ENCODE results near the gene PLA2G4F. TPM values are rescaled to one million over a fixed set of nuclear protein-coding genes. Genes with fewer than 3 reads are reported as not detected.

PLA2G4F gene, protein sequence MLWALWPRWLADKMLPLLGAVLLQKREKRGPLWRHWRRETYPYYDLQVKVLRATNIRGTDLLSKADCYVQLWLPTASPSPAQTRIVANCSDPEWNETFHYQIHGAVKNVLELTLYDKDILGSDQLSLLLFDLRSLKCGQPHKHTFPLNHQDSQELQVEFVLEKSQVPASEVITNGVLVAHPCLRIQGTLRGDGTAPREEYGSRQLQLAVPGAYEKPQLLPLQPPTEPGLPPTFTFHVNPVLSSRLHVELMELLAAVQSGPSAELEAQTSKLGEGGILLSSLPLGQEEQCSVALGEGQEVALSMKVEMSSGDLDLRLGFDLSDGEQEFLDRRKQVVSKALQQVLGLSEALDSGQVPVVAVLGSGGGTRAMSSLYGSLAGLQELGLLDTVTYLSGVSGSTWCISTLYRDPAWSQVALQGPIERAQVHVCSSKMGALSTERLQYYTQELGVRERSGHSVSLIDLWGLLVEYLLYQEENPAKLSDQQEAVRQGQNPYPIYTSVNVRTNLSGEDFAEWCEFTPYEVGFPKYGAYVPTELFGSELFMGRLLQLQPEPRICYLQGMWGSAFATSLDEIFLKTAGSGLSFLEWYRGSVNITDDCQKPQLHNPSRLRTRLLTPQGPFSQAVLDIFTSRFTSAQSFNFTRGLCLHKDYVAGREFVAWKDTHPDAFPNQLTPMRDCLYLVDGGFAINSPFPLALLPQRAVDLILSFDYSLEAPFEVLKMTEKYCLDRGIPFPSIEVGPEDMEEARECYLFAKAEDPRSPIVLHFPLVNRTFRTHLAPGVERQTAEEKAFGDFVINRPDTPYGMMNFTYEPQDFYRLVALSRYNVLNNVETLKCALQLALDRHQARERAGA
- total RNA-seq, result 1 to 10 TPM in 2 of 3 donors, under 1 TPM in 1; under 0.01 to 2.0 (median 1.8) TPM

DNA sequence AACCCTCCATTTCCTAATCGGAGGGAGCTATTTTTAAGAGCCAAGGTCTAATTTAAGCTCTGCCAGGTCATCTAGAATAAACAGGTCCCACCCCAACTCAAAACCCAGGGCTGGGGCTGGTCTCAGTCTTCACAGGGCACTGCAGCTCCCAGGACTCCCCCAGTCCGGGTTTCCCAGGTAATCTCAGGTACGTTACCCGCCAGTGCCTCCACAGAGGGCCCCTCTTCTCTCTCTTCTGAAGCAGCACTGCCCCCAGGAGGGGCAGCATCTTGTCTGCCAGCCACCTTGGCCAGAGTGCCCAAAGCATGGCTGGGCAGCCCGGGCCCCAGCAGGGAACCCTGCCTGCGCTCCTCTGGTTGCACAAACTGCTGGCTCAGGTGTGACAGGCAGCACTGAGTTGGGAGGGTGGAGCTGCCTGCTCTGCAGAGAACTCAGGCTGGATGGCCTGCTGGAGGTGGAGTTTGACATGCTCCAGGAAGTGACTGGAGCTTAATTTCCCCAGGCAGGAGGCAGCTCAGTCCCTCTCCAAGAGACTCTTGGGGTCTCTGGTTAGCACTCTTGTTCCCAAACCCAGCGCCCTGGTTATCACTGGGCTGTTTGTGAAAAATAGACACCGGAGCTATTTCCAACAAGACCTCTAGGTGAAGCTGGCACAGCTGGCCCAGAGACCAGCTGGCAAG, at the start of gene PLA2G4F:
Gene PLA2G4F, minus strand, starts transcription at position 394 of the 680 bp plus-strand sequence. Its CDS starts 87 bp downstream, at position 307.
- intact Hi-C loops (cut with DNase I; ENCODE audit: low total_unique reads), result no loop called here
- peak; percentile 57 to 65 for DNase-seq (ENCODE audit: low spot score in 2 of 2)
- peak within 1 kb of the TSS; percentile 52 to 67 for H3K27ac ChIP-seq

DNA sequence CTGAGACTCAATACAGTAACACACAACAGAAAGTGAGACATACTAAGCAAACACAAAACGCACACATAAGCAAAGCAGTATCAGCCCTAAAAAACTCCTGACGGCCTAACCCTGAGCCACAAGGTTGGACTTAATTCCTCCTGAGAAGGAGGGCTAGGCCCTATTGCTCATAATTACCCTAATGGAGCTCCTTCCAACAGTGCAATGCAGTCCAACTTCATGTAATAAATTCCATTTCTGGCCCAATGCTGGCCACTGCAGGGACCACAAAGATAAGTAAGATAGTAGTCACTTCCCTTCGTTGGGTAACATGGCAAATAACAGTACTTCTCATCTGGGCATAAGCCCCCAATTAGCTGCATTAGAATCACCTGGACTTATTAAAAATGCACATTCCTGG, 47.5 kb upstream of the PLA2G4F start:
- H3K4me3 ChIP-seq, result no peak overlapping the region
- TF ChIP-seq POLR2AphosphoS5 (IDR thresholded peaks at IDR 0.05) (no peak), POLR2A (IDR thresholded peaks at IDR 0.05) (no peak)
- TF ChIP-seq, protein P1, sequence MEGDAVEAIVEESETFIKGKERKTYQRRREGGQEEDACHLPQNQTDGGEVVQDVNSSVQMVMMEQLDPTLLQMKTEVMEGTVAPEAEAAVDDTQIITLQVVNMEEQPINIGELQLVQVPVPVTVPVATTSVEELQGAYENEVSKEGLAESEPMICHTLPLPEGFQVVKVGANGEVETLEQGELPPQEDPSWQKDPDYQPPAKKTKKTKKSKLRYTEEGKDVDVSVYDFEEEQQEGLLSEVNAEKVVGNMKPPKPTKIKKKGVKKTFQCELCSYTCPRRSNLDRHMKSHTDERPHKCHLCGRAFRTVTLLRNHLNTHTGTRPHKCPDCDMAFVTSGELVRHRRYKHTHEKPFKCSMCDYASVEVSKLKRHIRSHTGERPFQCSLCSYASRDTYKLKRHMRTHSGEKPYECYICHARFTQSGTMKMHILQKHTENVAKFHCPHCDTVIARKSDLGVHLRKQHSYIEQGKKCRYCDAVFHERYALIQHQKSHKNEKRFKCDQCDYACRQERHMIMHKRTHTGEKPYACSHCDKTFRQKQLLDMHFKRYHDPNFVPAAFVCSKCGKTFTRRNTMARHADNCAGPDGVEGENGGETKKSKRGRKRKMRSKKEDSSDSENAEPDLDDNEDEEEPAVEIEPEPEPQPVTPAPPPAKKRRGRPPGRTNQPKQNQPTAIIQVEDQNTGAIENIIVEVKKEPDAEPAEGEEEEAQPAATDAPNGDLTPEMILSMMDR (IDR thresholded peaks at IDR 0.05), result no peak

More for the DNA sequence above, at the start of gene PLA2G4F:
- Histone ChIP-seq H3K4me1 (no peaks in the 10 kb centered on the region), H3K36me3 (no peaks in the 10 kb centered on the region), H3K27me3 (no peaks in the 10 kb centered on the region), H3K4me3 (peak within 1 kb of the TSS in 1 of 3 donors; percentile 42), H3K9me3 (no peaks in the 10 kb centered on the region)
- TF ChIP-seq POLR2A (IDR thresholded peaks at IDR 0.05) (no peak), POLR2AphosphoS5 (IDR thresholded peaks at IDR 0.05) (no peak)
- TF ChIP-seq, protein P1 (IDR thresholded peaks at IDR 0.05), result no peak

DNA sequence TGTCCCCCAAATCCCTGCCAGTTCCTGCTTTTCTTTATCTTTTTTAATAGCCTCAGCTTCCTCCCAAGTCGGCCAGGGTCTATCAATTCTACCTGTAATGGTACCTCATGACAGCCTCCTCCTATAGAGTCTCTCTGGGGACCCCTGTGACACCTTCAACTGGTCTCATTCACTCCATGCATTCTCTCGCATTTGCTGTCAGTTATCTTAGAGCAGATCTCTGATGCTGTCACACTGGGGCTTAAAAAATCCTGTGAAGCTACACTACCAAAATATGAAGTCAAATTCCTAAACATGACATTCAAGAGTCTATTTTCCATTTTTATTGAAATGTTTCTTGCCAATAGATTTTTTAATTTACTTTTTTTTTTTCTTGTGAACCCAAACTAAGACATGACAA, 46.2 kb upstream of the PLA2G4F start:
- no peak overlapping the region for H3K27ac ChIP-seq
- intact Hi-C loops (cut with DNase I; ENCODE audit: low total_unique reads), result no loop called here

More for the DNA sequence above, 47.5 kb upstream of the PLA2G4F start:
- H3K27ac ChIP-seq, result no peak overlapping the region
- no peaks in the 10 kb centered on the region for H3K9me3 ChIP-seq
- no peaks in the 10 kb centered on the region for H3K36me3 ChIP-seq
- H3K27me3 ChIP-seq, result no peaks in the 10 kb centered on the region
- H3K4me1 ChIP-seq, result peaks cover 0 to 7% of the 10 kb centered on the region in 2 donors
- no peak for DNase-seq (ENCODE audit: low spot score in 2 of 2)
- intact Hi-C loops (cut with DNase I; ENCODE audit: low total_unique reads), result no loop called here

DNA sequence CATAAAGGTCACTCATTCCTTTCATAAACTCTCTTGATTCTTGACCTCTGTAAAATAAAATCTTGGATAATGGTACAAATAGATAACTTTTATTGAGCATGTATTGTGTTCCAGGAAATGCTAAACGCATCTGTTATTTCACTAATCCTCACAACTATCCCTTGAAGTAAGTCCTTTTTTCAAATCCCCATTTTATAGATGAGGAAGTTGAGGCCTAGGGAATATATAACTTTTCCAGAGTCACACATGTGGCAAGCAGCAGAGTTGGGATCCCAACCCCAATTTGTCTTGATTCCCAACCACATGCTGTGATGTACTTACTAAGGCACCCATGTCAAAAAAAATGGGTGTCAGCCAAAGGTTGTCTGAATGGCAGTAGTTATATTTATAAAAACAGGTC, 45.4 kb upstream of the PLA2G4F start:
- no peak for DNase-seq (ENCODE audit: low spot score in 2 of 2)
- no peaks in the 10 kb centered on the region for H3K9me3 ChIP-seq
- intact Hi-C loops (cut with DNase I; ENCODE audit: low total_unique reads), result no loop called here
- TF ChIP-seq POLR2A (IDR thresholded peaks at IDR 0.05) (no peak), POLR2AphosphoS5 (IDR thresholded peaks at IDR 0.05) (no peak)
- TF ChIP-seq, protein P1 (IDR thresholded peaks at IDR 0.05), result no peak
- no peaks in the 10 kb centered on the region for H3K36me3 ChIP-seq
- peaks cover 0 to 7% of the 10 kb centered on the region in 2 donors for H3K4me1 ChIP-seq
- no peak overlapping the region for H3K27ac ChIP-seq
- no peak overlapping the region for H3K4me3 ChIP-seq
- no peaks in the 10 kb centered on the region for H3K27me3 ChIP-seq

More for the DNA sequence above, 46.2 kb upstream of the PLA2G4F start:
- DNase-seq (ENCODE audit: low spot score in 2 of 2), result no peak
- Histone ChIP-seq H3K4me1 (peaks cover 0 to 7% of the 10 kb centered on the region in 2 donors), H3K27me3 (no peaks in the 10 kb centered on the region), H3K4me3 (no peak overlapping the region), H3K36me3 (no peaks in the 10 kb centered on the region), H3K9me3 (no peaks in the 10 kb centered on the region)
- TF ChIP-seq, protein P1 (IDR thresholded peaks at IDR 0.05), result no peak
- TF ChIP-seq POLR2A (IDR thresholded peaks at IDR 0.05) (no peak), POLR2AphosphoS5 (IDR thresholded peaks at IDR 0.05) (no peak)
